GM23338 (cell line): ENCODE data around the gene PHC3.

Source experiments
- CREB1 ChIP-seq: fragments of 250-450 bp; sonication (Bioruptor Pico); IDR thresholded peaks from 2 replicates; pipeline ENCODE4 v1.5.0; 2020; ENCODE audit warnings: low read depth, mild to moderate bottlenecking, moderate library complexity
- EZH2 ChIP-seq: fragments of 200-600 bp; sonication (generic); IDR thresholded peaks from one replicate; pipeline ENCODE4 v1.8.0; 2017; ENCODE audit warnings: antibody characterized with exemption, mild to moderate bottlenecking, low read depth; ENCODE audit not compliant: unreplicated experiment
- EZH2phosphoT487 ChIP-seq: fragments of 200-600 bp; sonication (generic); IDR thresholded peaks from one replicate; pipeline ENCODE4 v1.8.1; 2018; ENCODE audit warnings: antibody characterized with exemption; ENCODE audit not compliant: unreplicated experiment
- JUNB ChIP-seq: IDR thresholded peaks from one replicate; pipeline ENCODE4 v1.6.1; 2016; ENCODE audit warnings: antibody characterized with exemption; ENCODE audit not compliant: unreplicated experiment
- NANOG ChIP-seq: IDR thresholded peaks from 2 replicates; pipeline ENCODE4 v1.6.1; 2016; ENCODE audit warnings: antibody characterized with exemption, borderline replicate concordance
- POLR2AphosphoS5 ChIP-seq: IDR thresholded peaks from 2 replicates; pipeline ENCODE4 v1.6.1; 2016; ENCODE audit warnings: antibody characterized with exemption, low read depth
- STAT1 ChIP-seq: IDR thresholded peaks from one replicate; pipeline ENCODE4 v1.6.1; 2016; ENCODE audit warnings: antibody characterized with exemption; ENCODE audit not compliant: unreplicated experiment
- ZNF331 ChIP-seq: fragments of 250-450 bp; sonication (Bioruptor Pico); IDR thresholded peaks from 2 replicates; pipeline ENCODE4 v1.5.0; 2020; ENCODE audit warnings: low read depth, mild to moderate bottlenecking, moderate library complexity
- TF ChIP-seq, protein P1 (sequence below): IDR thresholded peaks from one replicate; pipeline ENCODE4 v1.6.1; 2018; ENCODE audit warnings: antibody characterized with exemption; ENCODE audit not compliant: unreplicated experiment
- TF ChIP-seq, protein P2 (sequence below), 2 experiments: fragments of 200-600 bp in 1 of 2; sonication (generic) in 1 of 2; conservative IDR thresholded peaks; 2 replicates each; pipeline versions ENCODE4 v1.5.1 to v1.6.1; 2016 to 2017; ENCODE audit warnings: antibody characterized with exemption in 2 of 2, low read depth in 2 of 2, mild to moderate bottlenecking in 2 of 2, moderate library complexity in 1 of 2

DNA sequence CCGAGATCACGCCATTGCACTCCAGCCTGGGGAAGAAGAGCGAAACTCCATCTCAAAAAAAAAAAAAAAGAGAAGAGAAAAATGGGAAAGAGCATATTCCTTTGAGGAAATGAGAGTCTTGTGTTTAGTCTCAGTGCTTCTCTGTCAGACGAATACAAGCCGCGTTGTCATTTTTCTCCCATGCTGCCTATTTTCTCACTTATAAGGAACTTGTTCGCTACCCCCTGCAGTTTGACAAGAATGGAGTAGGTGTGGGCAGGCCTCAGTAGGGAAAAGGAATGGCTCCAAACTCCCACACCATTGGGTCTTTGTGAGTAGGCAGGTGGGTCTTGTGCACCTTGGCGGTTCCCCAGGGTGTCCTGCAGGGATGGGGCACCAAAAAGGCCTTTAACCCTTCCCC lies 137.3 kb downstream of the PHC3 start:
- TF ChIP-seq, protein P1, sequence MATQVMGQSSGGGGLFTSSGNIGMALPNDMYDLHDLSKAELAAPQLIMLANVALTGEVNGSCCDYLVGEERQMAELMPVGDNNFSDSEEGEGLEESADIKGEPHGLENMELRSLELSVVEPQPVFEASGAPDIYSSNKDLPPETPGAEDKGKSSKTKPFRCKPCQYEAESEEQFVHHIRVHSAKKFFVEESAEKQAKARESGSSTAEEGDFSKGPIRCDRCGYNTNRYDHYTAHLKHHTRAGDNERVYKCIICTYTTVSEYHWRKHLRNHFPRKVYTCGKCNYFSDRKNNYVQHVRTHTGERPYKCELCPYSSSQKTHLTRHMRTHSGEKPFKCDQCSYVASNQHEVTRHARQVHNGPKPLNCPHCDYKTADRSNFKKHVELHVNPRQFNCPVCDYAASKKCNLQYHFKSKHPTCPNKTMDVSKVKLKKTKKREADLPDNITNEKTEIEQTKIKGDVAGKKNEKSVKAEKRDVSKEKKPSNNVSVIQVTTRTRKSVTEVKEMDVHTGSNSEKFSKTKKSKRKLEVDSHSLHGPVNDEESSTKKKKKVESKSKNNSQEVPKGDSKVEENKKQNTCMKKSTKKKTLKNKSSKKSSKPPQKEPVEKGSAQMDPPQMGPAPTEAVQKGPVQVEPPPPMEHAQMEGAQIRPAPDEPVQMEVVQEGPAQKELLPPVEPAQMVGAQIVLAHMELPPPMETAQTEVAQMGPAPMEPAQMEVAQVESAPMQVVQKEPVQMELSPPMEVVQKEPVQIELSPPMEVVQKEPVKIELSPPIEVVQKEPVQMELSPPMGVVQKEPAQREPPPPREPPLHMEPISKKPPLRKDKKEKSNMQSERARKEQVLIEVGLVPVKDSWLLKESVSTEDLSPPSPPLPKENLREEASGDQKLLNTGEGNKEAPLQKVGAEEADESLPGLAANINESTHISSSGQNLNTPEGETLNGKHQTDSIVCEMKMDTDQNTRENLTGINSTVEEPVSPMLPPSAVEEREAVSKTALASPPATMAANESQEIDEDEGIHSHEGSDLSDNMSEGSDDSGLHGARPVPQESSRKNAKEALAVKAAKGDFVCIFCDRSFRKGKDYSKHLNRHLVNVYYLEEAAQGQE = no peak
- TF ChIP-seq, protein P2, sequence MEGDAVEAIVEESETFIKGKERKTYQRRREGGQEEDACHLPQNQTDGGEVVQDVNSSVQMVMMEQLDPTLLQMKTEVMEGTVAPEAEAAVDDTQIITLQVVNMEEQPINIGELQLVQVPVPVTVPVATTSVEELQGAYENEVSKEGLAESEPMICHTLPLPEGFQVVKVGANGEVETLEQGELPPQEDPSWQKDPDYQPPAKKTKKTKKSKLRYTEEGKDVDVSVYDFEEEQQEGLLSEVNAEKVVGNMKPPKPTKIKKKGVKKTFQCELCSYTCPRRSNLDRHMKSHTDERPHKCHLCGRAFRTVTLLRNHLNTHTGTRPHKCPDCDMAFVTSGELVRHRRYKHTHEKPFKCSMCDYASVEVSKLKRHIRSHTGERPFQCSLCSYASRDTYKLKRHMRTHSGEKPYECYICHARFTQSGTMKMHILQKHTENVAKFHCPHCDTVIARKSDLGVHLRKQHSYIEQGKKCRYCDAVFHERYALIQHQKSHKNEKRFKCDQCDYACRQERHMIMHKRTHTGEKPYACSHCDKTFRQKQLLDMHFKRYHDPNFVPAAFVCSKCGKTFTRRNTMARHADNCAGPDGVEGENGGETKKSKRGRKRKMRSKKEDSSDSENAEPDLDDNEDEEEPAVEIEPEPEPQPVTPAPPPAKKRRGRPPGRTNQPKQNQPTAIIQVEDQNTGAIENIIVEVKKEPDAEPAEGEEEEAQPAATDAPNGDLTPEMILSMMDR (conservative IDR thresholded peaks at IDR 0.05; ENCODE audit: low read depth in 2 of 2) = no peak
- no peak for TF ChIP-seq CREB1
- TF ChIP-seq POLR2AphosphoS5 = no peak
- TF ChIP-seq EZH2phosphoT487 = no peak
- no peak for TF ChIP-seq EZH2
- no peak for TF ChIP-seq JUNB
- no peak for TF ChIP-seq NANOG
- no peak for TF ChIP-seq ZNF331
- no peak for TF ChIP-seq STAT1
